HG03095 (cell line): ENCODE measurements around the gene XRRA1.

Experiments
- ATAC-seq: cut with Tn5 transposase; IDR thresholded peaks from one replicate; pipeline ENCODE4 v1.9.1; 2021; ENCODE audit warnings: moderate library complexity; ENCODE audit not compliant: unreplicated experiment

The XRRA1 gene

DNA sequence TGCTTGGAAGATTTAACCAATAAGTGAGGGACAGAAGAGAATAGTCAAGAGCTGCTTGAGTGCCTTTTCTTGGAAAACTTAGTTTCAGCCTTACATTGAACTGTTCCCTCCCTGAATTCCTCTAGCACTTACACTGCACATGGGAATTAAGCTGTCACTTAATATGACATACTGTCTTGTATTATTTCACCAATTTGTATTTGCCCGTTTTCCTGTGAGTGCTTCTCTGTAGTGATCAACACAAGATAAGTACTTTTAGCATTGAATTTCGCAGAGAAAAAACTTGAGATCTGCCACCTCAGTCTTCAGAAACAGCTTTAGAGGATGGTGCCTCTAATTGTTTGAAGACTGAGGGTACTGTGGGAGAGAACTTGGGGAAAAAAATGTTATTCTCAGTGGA, 3.9 kb upstream of the XRRA1 start:
- no peak for ATAC-seq

DNA sequence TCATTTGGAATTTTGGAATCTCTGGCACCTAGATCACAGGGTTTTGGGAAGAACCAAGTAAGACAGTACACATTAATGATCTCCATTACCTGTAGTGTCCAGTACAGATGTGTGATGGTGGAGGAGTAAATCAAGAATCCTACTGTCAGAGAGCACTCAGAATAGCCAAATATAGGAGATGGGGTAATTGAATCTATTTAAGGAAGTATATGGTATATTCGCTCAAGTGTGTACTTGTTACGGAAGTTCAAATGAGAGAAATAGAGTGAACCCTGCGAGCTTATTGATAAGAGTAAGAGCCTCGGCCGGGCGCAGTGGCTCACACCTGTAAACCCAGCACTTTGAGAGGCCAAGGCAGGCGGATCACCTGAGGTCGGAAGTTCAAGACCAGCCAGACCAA, 2.3 kb upstream of the XRRA1 start:
- no peak for ATAC-seq

DNA sequence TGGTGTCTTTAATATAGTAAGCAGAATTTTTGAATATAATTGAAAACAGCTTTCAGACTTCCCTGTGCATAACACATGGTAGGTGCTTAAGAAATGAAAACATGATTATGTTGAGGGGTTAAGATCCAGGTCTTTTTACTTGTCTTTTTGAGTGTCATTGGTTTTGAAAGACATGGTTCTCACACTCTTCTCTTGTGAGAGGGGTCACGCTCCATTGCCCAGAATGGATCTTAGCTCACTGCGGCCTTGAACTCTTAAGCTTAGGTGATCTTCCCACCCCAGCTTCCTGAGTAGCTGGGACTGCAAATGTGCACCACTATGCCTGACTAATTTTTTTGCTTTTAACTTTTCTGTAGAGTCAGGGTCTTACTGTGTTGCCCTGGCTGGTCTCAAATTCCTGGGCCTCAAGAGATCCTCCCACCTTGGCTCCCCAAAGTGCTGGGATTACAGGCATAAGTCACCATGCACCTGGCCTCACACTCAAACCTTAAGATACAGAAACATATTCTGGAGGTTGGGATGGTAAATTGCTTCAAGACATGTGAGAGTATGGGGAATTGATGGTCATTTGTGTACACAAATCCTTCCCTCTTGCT, 1.6 kb upstream of the XRRA1 start:
- no peak for ATAC-seq

DNA sequence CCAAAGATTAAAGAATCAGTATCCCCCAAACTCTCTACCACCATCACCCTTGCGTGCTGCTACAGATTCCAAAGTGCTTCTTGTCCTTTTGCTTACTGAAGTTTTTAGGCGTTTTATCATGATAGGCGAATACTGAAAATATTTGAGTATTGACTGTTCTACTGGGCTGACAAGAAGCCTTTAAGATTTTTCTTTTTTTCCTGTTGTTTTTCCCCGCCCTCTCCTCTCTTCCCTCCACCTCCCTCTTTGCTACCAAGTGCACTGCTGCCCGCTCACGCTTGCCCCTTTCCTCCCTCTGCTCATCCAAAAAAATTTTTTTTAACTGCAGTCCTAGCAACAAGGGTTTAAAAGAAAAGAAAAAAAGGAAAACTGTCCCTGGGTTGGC, 854 bp upstream of the XRRA1 start:
- no peak for ATAC-seq

DNA sequence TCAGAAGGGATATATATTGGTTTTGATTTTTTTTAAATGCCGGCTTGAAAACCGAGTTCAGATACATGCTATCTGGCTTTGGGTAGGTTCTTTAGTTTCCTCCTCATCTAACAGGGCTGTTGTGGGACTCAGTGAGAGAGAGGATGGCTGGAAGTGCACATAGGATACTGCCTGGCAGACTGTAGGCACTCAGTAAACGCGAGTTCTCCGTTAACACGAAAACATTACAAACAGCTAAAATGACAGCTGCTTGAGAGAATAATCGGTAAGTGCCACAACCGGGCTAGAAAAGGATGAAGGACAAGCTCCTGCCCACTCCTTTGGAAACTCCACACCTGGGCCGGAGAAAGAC, 369 bp downstream of the XRRA1 start:
- ATAC-seq: peak; percentile 11

DNA sequence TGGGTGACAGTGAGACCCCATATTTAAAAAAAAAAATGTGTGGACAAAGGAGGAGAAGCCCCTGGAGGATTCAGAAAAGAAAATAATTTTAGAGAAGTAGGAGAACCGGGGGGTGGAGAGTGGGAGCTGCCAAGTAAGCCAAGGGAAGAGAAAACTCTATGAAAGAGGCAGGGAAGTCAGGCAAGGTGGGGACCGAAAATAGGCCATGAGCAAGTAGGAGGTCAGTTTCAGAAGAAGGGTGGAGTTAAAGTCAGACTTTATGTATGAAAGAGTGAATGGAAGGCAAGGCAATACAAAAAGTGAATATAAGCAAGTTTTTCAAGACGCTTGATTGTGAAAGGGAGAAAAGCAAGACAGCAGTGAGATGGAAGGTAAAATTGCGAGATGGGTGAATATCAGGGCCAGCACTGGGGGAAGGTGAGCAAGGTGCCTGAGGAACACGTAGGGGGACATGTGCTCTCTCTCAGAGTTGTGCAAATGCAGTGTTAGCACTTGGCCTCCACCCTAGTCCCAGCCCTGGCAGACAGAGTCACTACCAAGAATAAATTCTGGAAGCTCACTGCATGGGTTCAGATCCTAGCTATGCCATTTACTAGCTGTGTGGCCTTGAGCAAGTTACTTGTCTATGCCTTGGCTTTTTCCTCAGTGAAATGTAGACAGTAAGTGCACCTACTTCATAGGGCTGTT, 6.7 kb downstream of the XRRA1 start:
- no peak for ATAC-seq

DNA sequence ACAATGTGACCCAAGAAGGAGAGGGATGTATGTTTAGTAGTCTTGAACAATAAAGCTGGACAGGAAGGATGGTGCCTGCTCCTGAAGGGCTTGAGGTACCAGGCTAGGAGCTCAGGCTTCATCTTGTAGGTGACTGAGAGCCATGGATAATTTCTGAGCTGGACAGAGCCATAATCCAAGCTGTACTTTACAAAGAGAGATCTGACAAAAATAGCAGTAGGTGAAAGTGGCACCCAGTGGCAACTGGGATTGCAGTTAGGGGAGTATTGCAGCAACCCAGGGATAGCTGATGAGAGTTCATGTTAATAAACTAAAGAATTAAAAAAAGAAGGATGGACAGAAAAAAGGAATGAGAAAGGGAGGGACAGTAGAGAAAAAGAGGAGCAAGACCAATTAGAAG, 7.4 kb downstream of the XRRA1 start:
- ATAC-seq: no peak

DNA sequence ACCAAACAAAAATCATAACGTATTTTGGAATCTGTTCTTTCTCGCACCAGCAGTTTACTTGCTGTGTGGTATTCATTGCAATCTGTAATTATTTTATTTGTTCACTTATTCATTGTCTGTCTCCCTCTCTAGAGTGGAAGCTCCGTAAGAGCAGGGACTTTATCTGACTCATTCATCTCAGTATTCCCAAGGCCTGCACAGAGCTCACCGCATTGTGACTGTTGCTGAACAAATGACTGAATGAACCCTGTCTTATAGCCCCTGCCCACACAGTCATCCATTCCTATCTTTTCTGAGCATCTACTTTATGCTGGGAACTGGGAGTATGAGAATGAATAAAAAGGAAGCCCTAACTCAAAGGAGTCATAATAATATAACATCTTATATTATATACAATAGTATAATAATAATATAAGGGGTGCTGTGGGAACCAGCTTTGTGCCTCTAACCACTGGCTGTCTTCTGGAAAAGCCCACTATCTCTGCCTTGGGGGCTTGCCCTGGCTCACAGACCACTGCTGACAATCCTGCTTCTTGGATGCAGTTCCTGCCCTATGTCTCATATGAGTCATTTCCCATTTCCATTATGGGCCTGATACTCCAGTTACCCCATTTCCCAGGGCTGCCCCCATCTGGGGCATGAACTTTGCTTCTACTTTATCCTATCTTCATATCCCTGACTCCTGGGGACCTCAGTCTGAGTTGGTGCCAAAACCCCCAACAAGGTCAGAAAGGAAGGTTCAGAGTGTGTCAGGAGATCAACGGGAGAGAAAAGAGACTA, 11.0 kb downstream of the XRRA1 start:
- ATAC-seq: no peak

DNA sequence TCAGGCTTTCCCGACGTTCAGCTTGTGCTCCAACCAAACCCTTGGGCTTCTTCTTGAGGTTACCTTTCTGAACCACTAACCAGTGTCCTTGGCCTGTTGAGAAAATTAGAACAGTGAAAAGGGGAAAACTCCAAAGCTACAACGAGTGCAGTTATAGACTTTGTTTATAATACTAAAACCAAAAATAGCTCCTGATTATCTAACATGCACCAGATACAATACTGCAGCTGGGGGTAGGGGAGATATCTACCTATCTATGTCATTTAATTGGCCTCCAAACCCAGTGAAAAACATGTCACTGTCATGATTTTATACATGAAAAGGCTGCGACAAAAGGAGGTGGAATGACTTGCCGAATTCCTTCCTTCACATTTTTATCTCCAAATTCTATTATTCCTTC, 11.9 kb downstream of the XRRA1 start:
- ATAC-seq: no peak

DNA sequence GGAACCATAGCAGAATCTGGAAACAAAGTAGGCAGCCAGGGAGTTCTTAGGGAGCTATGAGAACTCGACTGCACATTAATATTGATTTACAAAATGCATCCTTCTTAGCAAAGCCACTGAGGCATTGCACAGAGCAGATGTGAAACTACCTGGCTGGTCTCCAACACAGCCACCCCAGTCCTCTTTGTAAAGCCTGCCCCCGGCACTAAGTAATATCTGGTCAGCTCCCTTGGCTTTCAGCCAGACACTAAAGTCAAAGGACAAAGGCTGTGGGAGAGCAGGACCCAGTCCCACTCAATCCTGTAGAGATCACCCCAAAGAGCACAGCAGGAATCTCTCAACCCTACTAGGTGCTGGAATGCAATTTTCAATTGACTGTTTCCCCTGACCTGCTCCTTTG, 12.8 kb downstream of the XRRA1 start:
- ATAC-seq: no peak

DNA sequence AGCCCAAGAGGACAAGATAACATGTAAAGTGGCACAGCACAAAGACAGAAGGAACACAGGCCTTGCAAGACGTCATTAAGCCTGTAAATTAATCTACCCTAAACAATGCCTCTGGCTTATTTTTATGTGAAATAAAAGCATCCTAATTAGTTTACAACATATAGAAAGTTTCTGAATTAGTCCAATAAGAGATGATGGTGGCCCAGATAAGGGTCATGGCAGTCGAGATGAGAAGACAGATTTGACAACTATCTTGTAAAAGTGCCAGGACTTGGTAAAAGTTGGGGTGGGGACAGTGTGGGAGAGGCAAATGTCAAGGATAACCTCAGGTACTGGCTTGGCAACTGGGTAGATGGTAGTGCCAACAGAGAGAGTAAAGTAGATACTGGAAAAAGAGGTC, 13.6 kb downstream of the XRRA1 start:
- no peak for ATAC-seq

DNA sequence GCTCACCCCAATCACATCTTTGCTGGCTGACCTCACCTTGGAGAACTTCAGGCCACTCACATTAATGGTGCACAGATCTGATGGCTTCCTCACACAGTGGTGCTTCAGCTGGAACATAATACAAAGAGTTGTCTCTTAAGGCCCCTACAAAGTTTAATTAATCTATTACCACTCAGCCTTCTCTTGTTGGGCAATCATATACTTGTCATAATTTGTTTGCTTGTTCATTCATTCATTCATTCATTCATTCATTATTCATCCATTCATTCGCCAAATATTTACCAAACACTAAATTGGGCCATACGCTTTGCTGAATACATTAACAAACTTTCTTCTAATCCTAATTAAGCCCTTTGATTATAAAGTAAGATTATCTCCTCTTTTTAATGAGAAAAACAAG, 15.1 kb downstream of the XRRA1 start:
- ATAC-seq: no peak

DNA sequence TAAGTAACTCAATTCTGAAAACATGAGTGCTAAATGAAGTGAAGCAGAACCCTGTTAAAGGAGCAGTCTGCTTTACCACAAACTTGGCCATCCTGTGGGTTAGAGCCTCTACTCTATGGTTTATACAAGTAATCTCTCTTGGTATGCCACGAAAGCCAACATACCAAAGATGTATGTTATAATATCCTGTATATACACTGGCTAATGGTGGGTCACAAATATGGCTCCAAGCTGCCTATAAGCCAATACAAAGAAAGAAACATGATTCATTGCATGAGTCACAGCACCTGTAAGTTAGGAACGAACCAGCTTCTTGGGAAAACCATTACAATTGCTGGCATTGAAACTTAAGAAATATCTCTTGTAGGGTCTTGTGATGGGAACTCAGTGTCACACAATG, 16.1 kb downstream of the XRRA1 start:
- ATAC-seq: no peak

DNA sequence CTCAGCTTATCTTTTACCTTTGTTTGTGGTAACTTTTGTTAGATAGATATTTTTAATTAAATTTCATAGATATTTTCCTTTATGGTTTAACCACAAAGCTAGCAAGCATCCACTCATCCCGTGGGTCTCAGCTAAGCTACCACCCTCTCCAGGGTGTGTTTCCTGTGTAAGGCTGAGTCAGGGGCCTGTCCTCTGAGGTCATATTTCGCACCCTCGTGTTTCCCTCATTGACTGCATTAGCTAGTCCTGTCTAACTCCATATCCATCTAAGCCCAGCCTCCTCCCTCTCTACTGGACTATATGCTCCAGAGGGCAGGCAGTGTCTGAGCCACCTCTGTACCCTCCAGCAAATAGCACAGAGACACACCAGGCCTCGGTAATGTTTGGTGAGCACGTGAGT, 16.7 kb downstream of the XRRA1 start:
- no peak for ATAC-seq

DNA sequence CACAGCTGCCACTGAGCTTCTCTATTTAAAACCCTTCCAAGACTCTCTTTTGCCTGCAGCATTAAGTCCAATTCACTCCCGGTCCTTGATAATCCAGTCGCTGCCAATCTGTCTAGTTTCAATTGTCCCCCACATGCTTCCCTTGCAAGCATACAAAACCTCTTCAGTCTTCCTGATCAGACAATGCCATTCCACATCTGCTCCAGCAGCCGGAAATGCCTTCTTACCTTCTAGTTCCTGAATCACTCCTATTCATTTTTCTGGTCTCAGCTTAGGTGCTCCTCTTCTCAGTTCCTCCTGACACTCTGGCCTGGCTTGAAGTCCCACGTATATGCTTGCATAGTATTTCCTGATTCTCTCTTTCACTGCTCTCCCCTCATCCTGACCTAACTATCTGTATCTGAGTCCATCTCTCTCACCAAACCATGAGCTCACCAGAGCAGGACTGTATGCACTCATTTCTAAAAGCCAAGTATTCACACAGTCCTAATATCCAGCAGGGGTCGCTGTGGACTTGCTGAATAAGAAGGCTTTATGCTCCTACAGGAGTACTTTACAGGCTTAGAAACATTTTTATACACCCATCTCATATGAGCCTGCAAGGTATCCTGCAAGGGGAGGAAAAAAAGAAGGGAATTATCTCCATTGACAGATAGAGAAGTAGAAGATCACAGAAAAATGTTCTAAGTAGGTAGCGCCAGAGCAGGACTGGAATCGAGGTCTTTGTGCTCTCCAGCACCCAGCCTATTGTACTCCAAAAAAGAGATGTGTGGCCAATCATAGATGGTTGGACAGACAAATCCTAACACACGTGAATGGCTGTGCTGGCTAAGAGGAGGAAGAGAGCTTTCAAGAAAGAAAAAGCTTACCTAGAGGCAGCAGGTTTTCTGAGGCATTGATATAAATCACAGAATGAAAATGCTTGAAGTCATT, 19.2 kb downstream of the XRRA1 start:
- ATAC-seq: peak; percentile 76

DNA sequence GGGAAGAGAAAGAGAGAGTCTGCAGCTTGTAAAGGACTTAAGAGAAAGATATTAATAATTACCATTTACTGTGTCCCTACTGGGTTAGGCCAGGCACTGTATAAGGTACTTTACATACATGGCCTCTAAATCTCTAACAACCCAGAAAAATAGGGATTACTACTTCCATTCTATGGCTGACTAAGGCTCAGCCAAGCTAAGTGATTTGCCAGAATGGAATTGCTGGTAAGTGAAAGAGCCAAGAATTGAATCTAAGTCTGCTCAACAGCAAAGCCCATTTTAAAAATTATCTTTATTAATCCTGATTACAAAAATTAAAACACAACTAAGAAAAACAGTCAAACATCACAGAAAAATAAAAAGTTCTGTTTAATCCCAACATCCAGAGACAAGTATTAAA, 21.4 kb downstream of the XRRA1 start:
- ATAC-seq: no peak

DNA sequence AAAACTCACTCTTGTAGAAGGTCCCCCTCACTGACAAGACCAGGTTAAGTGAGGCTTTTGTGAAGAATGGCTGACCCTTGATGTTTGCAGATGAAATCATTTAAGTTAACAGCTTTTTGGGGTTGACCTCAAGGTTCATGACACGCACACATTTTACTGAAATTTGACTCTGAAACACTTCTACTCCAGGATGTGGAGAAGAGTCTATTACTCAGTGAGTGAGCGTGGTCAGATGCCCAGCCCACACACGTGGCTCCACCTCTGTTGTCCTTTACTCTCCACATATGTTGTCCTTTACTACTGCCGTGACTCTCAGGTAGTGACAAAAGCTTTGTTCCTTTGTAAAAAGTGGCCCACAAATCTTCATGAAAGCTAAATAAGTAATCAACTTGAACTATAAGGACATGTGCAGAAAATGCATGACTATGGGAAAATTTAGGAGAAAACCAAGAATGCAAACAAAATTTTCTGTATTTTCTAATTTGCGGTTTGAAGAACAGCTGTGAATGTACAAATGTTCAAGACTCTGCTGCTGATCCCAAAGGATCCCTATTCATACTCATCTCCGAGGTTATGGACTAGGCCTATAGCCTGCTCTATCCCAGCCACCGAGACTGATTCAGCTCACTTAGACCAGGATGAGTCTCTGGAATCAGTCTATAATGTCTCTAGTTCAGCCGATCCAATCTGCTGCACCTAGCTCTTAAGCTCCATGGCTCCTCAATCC, 22.4 kb downstream of the XRRA1 start:
- ATAC-seq: no peak

DNA sequence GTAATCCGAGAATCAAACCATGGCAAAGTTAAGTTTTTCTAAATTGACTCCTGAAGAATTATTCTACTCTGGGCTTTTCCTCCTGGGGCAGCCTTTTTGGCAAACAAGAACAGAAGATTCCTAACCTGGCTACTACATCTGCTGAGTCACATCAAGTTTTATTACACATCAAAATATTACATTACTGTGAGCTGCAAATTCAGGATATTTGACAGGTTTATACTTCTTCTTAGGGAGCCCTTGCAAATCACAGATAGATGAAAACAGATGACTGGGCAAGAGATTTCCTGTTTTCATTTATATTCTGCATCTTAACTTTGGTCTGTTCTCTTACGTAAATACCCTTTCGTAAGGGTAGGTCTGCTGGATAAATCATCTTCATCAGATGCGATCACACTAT, 23.6 kb downstream of the XRRA1 start:
- no peak for ATAC-seq

DNA sequence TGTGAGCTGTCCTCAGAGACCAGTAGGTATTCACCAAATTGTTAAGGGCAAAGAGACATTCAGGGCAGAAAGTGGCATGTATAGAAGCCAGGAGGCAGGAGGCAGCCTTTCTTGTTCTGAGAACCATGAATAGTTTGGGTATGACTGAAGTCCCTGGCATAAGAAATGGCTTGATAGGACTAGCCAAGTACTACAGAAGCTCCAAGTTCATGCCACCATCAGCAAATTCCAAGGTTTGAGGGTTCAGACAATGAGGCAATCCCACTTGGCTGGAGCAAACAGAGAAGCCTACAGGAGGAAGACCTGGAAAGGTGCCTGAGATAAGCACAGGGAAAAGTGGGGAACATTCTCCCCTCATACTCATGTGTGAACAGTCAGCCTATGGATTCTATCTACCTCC, 25.8 kb downstream of the XRRA1 start:
- no peak for ATAC-seq

DNA sequence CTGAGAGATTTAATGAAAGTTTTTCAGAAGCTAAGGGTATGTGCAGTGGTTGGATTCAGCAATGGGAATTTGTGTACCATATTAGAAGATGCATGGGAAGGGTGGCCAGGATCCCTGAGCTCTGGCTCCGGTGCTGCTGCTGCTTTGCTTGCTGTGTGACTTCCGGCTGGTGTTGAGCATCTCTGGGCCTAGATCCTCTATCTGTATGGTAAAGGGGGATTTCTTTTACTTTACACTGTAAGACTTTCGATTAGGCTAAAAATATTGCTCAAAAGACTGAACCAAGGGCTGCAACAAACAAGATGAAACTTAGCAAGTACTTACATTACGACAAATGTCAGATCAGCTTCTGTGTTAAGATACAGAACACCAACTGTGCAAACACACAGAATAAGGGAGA, 39.1 kb downstream of the XRRA1 start:
- no peak for ATAC-seq

DNA sequence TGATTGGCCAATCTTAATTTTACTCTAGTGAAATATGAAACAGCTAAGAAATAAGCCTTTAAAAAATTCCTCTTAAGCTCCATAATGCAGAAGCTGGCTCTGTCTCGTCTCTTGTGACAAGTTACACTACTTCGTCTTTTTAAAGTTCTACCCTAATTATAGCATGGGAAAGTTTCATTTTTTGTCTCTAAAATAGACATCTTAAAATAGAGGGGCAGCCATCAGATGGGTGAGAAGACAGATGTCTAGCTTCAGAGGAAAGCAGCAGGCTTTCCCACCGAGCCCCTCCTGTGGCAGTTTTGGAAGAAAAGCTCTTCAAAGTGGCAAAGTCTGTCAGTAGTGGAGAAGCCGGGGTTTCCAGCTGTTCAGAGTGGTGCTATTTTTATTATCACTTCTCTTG, 39.5 kb downstream of the XRRA1 start:
- no peak for ATAC-seq
